H1 (cell line): ENCODE data around the gene COIL. TPM values are rescaled to one million over a fixed set of nuclear protein-coding genes. Genes with fewer than 3 reads are reported as not detected.

Experiments used
- ZNF274 ChIP-seq: IDR thresholded peaks from 2 replicates; pipeline ENCODE4 v1.7.0; 2012; ENCODE audit warnings: low read length, borderline replicate concordance; ENCODE audit errors: extremely low read depth
- polyA plus RNA-seq, 7 experiments: library from polyadenylated mRNA; depleted of rRNA in 3 of 7; stranded (reverse) in 5 of 7; unstranded in 2 of 7; fragments of >200 nt in 5 of 7; fragments of 200-250 nt in 2 of 7; gene quantifications; 1 replicate in 5 of 7; 2 replicates in 1 of 7; 4 replicates in 1 of 7; pipeline versions ENCODE4 v1.2.1 to v1.2.3, GENCODE V29; 2011 to 2013; ENCODE audit warnings: missing spikeins in 2 of 7, mixed read lengths in 2 of 7
- total RNA-seq: library from RNA; stranded (reverse); fragmentation: NEBNext Ultra II Directional; extraction: Animal tissue kit (Norgen Biotek cat#: 25700); gene quantifications from 2 replicates; pipeline ENCODE4 v1.2.1, GENCODE V29; 2021

The COIL gene
- total and polyA plus RNA-seq, 2 of the 8 experiments (the other 6 are each of a cell fraction or from before 2014, with no cell fraction given): 5.2 to 23.6 TPM

- no peak for TF ChIP-seq ZNF274
Observed at GRCh38 chr17:57006040-57006439, 45.2 kb upstream of the COIL start (continued).
